ENCODE measurements around the gene KANK4. TPM values are rescaled to one million over a fixed set of nuclear protein-coding genes. Genes with fewer than 3 reads are reported as not detected.
"Not testable (repeated sequence)": the region's sequence is repeated elsewhere in the genome, so short reads cannot be mapped to it uniquely, and the experiment has no call there.

Gene KANK4
- total RNA-seq, 4 donors from 2014 or later: 28.5 to 48.2 (median 45.7) TPM

- Histone ChIP-seq H3K4me3 (no peak overlapping the region), H3K9me3 (no peaks in the 10 kb centered on the region), H3K27ac (no peak overlapping the region), H3K4me1 (peaks cover 0 to 3% (median 0%) of the 10 kb centered on the region in 4 donors), H3K36me3 (peaks cover 0 to 58% (median 0%) of the 10 kb centered on the region in 3 donors), H3K27me3 (no peaks in the 10 kb centered on the region)
- TF ChIP-seq CTCF (IDR thresholded peaks at IDR 0.05) (no peak), EP300 (IDR thresholded peaks at IDR 0.05) (no peak), POLR2A (IDR thresholded peaks at IDR 0.05) (no peak)
- 96% methylated on average over 4 of the region's 4 CpGs for WGBS, 2 donors
- no peak for DNase-seq (ENCODE audit: low spot score in 2 of 2)
Measured at GRCh38 chr1:62259551-62259950, 59.7 kb downstream of the KANK4 start.

- no peak overlapping the region for H3K27ac ChIP-seq
- H3K4me3 ChIP-seq: no peak overlapping the region
- DNase-seq (ENCODE audit: low spot score in 2 of 2): no peak
- 75 to 76% methylated on average over 10 of the region's 10 CpGs for WGBS, 2 donors
- no peaks in the 10 kb centered on the region for H3K27me3 ChIP-seq
- no peaks in the 10 kb centered on the region for H3K4me1 ChIP-seq
- H3K9me3 ChIP-seq: no peaks in the 10 kb centered on the region
- TF ChIP-seq EP300 (IDR thresholded peaks at IDR 0.05) (no peak), CTCF (IDR thresholded peaks at IDR 0.05) (no peak), POLR2A (IDR thresholded peaks at IDR 0.05) (no peak)
- peaks cover 0 to 57% (median 0%) of the 10 kb centered on the region in 3 donors for H3K36me3 ChIP-seq
Measured at GRCh38 chr1:62250126-62250726, 69.0 kb downstream of the KANK4 start.

GRCh38 chr1:62247391-62248168 is 71.7 kb downstream of the KANK4 start:
- no peak overlapping the region for H3K27ac ChIP-seq

GRCh38 chr1:62245201-62245600 is 74.0 kb downstream of the KANK4 start:
- Histone ChIP-seq H3K27ac (peak overlapping the region in 1 of 4 donors; percentile 6), H3K4me3 (no peak overlapping the region), H3K27me3 (no peaks in the 10 kb centered on the region), H3K4me1 (peaks cover 0 to 24% (median 10%) of the 10 kb centered on the region in 4 donors), H3K36me3 (peaks cover 0 to 39% (median 0%) of the 10 kb centered on the region in 3 donors), H3K9me3 (no peaks in the 10 kb centered on the region)
- no peak for TF ChIP-seq POLR2A (IDR thresholded peaks at IDR 0.05)
- no peak for TF ChIP-seq EP300 (IDR thresholded peaks at IDR 0.05)
- TF ChIP-seq CTCF (IDR thresholded peaks at IDR 0.05): no peak
- DNase-seq (ENCODE audit: low spot score in 2 of 2): no peak

More at GRCh38 chr1:62247391-62248168, 71.7 kb downstream of the KANK4 start:
- H3K4me1 ChIP-seq: peaks cover 0 to 2% (median 0%) of the 10 kb centered on the region in 4 donors
- 70 to 89% methylated on average over 9 to 14 of the region's 14 CpGs for WGBS, 2 donors
- H3K4me3 ChIP-seq: no peak overlapping the region
- no peak for TF ChIP-seq POLR2A (IDR thresholded peaks at IDR 0.05)
- no peak for TF ChIP-seq EP300 (IDR thresholded peaks at IDR 0.05)
- TF ChIP-seq CTCF (IDR thresholded peaks at IDR 0.05): no peak
- no peak for DNase-seq (ENCODE audit: low spot score in 2 of 2)
- peaks cover 0 to 58% (median 0%) of the 10 kb centered on the region in 3 donors for H3K36me3 ChIP-seq
- no peaks in the 10 kb centered on the region for H3K27me3 ChIP-seq
- no peaks in the 10 kb centered on the region for H3K9me3 ChIP-seq

- not testable (repeated sequence) for DNase-seq (ENCODE audit: low spot score in 2 of 2); H3K27ac ChIP-seq; H3K4me3 ChIP-seq; H3K27me3 ChIP-seq; H3K9me3 ChIP-seq
- WGBS, 2 donors: 95 to 100% methylated on average over 3 of the region's 3 CpGs
- peaks cover 0 to 33% (median 0%) of the 10 kb centered on the region in 3 donors for H3K36me3 ChIP-seq
- peaks cover 0 to 24% (median 10%) of the 10 kb centered on the region in 4 donors for H3K4me1 ChIP-seq
Measured at GRCh38 chr1:62244380-62244779, 74.9 kb downstream of the KANK4 start.
